HTERT RPE-1 (cell line): Measurements from ENCODE around the gene EPN2.
"Not testable (repeated sequence)": the region's sequence is repeated elsewhere in the genome, so short reads cannot be mapped to it uniquely, and the experiment has no call there.

Experiments
- in situ Hi-C: fragments of 300-500 bp; cut with MboI; formaldehyde crosslinking; loops from 4 replicates; pipeline ENCODE4 v1.14.3; 2020; ENCODE audit warnings: low sequenced_read_pairs

Gene EPN2

DNA sequence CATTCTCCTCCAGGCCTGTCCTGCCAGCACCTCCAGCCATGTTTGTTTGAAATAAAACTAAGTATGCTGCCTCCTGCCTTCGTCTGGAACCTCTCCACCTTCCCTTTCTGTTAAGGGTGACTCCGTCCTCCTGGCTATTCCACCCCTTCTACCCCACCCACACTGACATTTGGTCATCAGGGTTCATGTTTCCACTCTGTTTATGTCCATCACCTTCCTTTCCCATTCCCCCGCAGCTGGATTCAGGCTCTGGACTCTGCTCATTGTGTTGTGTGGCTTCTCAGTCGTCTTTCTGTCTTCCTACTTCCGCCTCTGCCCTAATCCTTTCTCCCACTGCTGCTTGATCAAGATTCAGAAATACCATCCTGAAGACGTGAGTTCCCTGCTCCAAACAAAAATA lies 28.6 kb downstream of the EPN2 start:
- in situ Hi-C loops = no loop called here

GRCh38 chr17:19268611-19269010 lies 31.4 kb downstream of the EPN2 start:
- in situ Hi-C loops = no loop called here

DNA sequence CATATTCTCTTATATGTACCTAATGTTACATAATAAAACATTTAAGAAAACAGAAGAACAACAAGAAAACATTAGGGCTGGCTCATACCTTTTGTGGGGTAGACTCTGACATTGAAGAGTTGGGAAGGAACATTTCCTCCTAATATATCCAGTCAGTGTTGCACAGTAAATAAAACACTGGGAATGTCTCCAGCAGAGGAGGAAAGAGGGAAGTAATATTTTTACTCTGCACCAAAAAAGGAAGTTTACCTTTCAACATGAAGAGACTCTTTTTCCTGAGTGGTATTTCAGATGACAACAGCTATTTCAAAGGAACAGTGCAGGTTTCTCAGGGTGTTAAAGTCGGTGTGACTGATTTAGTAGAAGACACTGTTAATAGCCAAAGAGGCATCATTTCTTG lies 31.9 kb downstream of the EPN2 start:
- in situ Hi-C loops = no loop called here

GRCh38 chr17:19269641-19270040 lies 32.5 kb downstream of the EPN2 start:
- in situ Hi-C loops = no loop called here

- in situ Hi-C loops = no loop called here
Measured at GRCh38 chr17:19270347-19270703, 33.2 kb downstream of the EPN2 start.

DNA sequence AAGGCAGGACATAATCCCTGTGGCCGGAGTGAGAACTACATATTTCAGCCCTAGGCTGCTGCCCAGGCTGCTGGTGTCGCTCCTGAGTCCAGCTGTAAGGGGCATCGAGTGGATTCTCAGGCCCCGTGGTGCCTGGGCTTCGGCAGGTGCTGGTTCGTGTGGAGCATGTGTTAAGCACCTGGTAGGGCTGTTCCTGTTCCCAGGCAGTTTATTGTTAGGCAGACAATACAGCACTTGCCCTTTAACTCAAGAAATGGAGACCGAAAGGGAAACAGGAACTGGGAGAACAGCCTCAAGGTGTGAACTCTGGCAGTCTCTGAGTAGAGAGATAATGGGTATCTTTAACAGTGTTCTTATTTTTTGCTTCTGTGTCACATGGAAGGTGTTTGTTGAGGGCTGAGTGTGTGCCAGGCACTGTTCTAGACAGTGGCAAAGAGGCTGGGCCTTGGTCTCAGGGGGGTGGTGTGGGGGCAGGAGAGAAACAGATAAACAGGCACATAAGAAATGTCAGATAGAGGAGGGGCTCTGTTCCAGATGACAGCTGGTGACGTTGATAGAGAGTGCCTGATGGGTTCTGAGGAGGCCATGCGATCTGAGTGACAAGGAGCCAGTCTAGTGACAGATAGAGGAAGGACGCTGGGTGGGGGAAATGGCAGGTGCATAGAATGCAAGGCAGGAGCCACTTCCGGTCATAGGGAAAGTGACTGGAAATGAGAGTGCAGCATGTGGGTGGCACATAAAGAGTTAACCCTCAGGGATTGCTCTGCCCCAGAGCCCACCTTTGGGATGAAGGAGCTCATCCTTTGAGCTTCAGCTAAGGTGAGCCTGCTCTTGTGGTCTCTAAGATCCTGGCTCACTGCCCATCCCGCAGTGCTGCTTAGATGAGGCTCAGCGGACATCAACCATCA lies 33.8 kb downstream of the EPN2 start:
- in situ Hi-C loops = no loop called here

DNA sequence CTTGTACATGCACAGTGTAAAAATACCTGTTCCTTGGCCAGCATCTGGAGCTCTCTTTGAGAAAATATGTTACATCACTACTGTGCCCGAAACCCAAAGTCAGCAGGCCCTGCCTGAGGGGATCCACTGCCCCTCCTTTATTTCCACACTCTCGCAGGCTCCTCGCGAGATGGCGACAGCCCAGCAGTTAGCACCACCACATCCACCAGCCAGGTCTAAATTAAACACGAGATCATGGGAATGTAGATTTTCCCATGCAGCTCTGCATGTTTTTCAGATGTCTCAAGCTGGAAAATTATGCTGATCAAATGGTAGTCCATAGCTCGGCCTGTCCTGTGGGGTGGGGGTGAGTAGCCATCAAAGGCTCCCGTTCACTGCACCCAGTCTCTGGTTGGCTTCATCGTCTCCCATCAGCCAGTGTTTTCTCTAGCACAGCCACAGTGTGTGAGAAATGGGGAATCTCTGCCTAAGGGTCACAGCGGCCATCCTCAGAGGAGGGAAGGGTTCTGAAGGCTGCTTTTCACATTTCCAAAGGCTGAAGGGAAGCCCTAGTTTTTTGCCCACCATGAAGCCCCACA lies 34.7 kb downstream of the EPN2 start:
- in situ Hi-C loops = no loop called here

- in situ Hi-C loops = no loop called here
Measured at GRCh38 chr17:19273731-19274130, 36.6 kb downstream of the EPN2 start.

DNA sequence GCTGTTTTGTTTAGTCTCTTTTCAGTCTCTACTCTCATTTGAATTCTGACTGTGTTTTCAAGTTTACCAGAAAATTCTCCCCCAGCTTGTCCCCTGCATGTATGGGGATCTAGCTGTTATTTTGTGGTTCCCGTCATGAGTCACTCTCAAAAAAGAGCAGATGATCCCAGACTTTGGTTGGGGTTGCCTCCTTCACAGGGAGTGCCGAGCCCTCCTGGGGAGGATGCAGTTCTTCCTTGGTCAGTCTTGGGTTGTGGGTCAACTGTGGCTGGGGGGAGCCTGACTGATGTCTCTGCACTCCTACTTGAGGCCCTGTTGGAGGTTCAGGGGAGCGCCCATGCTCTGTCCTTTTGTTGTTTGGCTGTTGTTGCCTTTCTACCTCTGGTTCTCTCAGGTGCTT lies 37.7 kb downstream of the EPN2 start:
- in situ Hi-C loops = no loop called here

DNA sequence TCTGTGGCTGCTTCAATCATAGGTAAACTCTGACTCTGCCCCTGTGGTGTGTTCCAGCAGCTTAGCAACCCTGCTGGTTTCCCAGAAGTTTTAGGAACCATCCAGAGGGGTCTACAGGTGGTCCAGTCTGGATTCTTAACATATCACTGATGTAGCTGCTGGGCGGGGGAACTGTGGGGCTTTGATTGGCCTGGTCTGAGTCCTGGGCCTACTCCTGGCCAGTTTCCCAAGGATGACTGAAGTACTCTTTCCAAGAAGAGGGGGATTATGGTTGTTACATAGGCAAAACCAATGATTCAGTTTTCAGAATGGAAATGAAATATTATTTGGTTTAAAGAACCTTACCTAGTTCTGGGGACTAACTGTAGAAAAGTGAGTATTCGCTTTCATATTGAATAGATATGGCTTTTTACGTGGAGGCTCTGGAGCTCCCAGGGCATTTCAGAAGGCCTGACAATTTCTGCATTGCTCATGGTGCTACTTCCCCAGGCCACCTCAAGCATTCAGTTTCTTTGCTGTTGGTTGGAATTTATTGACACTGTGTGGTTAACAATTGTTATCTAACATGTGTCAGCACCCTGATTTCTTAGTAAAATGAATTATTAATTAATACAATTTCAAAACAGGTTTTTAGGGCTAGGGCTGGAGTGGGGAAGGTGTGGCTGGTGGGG lies 38.4 kb downstream of the EPN2 start:
- in situ Hi-C loops = no loop called here

DNA sequence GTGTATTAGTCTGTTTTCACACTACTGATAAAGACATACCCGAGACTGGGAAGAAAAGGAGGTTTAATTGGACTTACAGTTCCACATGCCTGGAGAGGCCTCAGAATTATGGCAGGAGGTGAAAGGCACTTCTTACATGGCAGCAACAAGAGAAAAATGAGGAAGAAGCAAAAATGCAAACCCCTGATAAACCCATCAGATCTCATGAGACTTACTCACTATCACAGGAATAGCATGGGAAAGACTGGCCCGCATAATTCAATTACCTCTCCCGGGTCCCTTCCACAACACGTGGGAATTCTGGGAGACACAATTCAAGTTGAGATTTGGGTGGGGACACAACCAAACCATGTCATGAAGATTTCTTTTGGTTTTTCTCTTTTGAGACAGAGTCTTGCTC lies 41.1 kb downstream of the EPN2 start:
- in situ Hi-C loops = not testable (repeated sequence)

DNA sequence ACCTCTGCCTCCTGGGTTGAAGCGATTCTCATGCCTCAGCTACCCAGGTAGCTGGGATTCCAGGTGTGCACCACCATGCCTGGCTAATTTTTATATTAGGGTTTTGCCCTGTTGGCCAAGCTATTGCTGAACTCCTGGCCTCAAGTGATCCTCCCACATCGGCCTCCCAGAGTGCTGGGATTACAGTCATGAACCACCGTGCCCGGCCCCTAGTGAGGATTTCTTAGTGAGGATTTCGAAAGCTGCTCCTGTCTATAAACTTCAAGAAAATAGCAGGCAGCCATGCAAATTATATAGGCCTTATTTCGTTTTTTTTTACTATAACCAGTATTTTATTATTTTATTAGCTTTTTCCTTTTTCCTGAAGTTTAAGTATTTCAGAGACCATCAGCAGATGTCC lies 41.6 kb downstream of the EPN2 start:
- in situ Hi-C loops = no loop called here

DNA sequence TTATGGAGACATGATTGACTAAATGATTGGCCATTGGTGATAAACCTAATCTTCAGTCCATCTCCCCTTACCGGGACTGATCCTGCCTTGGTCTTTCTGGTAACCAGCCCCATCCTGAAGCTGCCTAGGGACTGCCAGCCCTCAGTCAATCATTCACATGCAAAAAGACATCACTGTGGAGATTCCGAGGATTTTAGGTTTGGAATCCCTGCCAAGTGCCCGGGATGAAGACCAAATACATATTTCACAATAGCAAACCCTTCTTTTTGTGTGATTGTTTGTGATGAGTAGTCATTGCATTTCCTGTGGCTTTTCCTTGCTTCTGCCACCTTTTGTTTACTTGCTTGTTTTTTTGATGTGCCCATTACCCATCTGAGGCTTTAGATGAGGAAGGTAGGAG lies 44.0 kb downstream of the EPN2 start:
- in situ Hi-C loops = no loop called here

GRCh38 chr17:19284005-19284959 lies 47.1 kb downstream of the EPN2 start:
- in situ Hi-C loops = no loop called here

DNA sequence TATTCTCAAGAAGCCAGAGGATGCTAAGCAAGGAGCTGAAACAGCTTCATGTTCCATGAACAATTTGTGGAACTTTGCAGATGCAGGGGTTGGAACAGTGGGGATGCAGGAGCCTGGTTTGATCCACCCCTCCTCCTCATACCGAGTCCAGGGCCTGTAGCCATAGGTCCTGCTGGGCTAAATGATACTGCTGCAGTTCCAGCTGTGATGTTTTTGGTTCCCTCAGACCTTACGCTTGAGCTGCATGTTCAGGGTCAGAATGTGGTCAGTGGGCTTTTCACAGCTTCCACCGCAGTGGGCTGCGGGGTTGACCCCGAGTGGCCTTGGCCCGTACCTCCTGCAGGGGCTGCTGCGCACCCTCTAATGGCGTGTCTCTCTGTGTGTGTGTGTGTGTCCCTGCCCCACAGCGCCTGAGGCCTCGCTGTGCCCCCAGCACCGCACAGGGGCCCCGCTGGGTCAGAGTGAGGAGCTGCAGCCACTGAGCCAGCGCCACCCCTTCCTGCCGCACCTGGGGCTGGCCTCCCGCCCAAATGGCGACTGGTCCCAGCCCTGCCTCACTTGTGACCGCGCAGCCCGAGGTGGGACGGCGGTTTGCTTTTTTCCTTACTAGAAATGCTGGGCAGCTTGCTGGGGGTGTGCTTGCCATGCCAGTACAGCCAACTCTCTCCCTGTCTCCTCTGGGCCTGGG lies 48.2 kb downstream of the EPN2 start:
- in situ Hi-C loops = no loop called here

DNA sequence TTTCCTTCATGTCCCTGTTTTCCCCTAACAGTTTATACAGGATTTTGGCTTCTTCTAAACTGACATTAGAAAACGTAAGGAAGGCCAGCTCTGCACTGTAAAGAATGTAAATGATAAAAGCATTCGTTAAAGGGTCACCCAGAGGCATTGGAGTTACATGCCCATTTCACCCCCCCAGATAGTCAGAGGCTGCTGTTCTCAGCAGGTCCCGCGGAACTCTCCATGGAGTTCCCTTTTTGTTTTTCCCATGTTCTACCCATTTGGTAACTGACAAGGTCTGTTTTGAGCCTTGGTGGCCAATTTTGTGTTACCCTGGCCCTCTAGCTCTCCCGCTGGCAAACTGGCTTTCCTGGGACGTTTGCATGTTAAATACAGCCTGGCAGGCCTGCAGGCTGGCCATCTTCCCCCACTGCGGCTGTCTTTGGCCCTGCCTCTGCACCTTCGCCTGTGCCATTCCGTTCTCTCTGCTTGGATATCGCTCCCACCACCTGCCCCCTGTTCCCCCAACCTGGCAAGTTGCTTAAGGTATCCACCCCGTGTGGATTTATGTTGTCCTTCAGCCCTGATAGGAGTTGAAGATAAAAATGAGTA lies 49.7 kb downstream of the EPN2 start:
- in situ Hi-C loops = no loop called here

DNA sequence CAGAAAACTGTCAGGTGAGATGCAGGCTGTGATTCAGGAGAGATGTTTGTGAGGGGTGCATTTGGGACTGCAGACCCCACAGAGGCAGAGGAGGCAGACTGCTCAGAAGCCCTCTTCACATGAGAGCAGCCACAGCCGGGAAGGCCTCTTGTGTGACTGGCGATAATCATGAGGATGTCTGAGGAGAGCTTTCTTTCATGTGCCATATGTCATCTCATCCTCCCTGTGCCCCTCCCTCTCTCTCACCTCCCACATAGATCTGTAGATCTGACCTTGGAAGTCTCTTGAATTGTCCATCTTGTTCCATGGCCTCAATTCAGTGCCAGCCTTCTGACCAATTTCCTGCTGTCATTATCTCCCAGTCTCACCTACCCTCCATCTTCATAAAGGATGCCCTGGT lies 50.5 kb downstream of the EPN2 start:
- in situ Hi-C loops = no loop called here

DNA sequence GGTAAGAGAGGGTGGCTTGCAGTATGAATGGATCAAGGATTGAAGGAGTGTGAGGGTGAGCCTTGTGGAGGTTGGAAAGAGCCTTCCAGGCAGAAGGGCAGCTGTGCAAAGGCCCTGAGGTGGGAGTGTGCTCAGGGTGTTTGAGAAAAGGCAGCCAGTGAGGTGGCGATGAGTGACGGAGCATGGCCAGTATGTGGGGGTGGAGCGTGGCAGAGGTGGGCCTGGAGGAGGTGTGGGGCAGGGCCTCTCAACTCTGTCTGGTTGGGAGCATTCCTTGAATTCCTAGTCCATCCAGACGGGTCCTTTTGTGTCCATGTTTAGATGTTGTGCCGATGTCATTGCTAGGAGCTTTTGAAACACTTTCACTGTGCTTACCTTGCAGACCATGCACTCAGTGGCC lies 51.3 kb downstream of the EPN2 start:
- in situ Hi-C loops = no loop called here

DNA sequence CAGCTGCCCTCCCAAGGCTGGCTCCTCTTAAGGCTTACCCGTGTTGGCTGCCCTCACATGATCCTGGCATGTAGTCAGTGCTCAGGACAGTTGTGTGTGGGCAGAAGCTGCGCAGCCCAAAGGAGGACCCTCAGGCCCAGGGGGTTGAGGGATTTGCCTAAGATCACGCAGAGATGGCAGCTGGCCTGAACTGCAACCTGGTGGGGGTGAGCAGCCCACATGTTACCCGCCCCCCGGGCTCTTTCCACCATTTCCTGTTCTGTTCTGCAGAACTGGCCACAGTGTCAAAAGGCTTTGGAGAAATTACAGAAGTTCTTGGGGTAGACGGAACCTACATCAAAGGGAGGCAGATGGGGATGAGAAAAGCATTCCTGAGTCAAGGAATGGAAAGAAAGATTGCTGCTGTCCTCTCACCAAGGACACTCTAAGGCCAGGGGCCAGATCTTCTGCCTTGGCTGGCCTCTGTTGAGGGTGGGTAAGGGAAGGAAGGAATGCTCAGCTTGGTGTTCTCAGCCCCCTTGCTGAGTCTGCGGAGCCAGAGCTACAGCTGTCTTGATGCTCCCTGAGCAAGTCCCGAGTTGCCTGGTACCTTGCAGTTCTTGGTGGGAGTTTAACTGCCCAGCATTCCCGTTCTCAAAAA lies 53.0 kb downstream of the EPN2 start:
- in situ Hi-C loops = no loop called here
